Brain microvascular endothelial cell (primary cell): ENCODE measurements around the gene KIAA1217.
A peak's percentile ranks its signal among the peaks of the same experiment; 100 is the strongest.

Source experiments
- DNase-seq: peaks from one replicate; pipeline ENCODE4 v3.0.0-alpha.2; 2020
- H3K27ac ChIP-seq: fragments of 250-450 bp; sonication (Bioruptor Pico); 2 replicates; pipeline ENCODE4 v1.5.1; 2020; ENCODE audit warnings: mild to moderate bottlenecking, moderate library complexity
- H3K27me3 ChIP-seq: fragments of 250-450 bp; sonication (Bioruptor Pico); replicated peaks from 2 replicates; pipeline ENCODE4 v1.5.1; 2020; ENCODE audit warnings: mild to moderate bottlenecking
- H3K36me3 ChIP-seq: fragments of 250-450 bp; sonication (Bioruptor Pico); replicated peaks from 2 replicates; pipeline ENCODE4 v1.5.1; 2020; ENCODE audit warnings: mild to moderate bottlenecking
- H3K4me3 ChIP-seq: 2 replicates; pipeline ENCODE4 v1.5.1; 2011; ENCODE audit warnings: low read depth, mild to moderate bottlenecking, control low read depth, low read length, moderate library complexity
- CTCF ChIP-seq: IDR thresholded peaks from 2 replicates; pipeline ENCODE4 v1.5.1; 2011; ENCODE audit warnings: low read depth, mild to moderate bottlenecking, moderate library complexity, low read length, control low read depth, inconsistent platforms; ENCODE audit errors: missing control alignments
- in situ Hi-C: cut with HindIII; loops from 2 replicates; pipeline ENCODE4 v1.10.0; 2017; ENCODE audit warnings: low sequenced_read_pairs, low pct_ligation_motif_present

Gene KIAA1217

GRCh38 chr10:24463611-24464426, 254.9 kb downstream of the KIAA1217 start:
- H3K4me3 ChIP-seq, result no peak overlapping the region
- no peak for TF ChIP-seq CTCF
- peak; percentile 57 for DNase-seq
- H3K27me3 ChIP-seq, result no peaks in the 10 kb centered on the region
- H3K27ac ChIP-seq, result peak overlapping the region; percentile 92
- in situ Hi-C loops, result no loop called here
- no peaks in the 10 kb centered on the region for H3K36me3 ChIP-seq

DNA sequence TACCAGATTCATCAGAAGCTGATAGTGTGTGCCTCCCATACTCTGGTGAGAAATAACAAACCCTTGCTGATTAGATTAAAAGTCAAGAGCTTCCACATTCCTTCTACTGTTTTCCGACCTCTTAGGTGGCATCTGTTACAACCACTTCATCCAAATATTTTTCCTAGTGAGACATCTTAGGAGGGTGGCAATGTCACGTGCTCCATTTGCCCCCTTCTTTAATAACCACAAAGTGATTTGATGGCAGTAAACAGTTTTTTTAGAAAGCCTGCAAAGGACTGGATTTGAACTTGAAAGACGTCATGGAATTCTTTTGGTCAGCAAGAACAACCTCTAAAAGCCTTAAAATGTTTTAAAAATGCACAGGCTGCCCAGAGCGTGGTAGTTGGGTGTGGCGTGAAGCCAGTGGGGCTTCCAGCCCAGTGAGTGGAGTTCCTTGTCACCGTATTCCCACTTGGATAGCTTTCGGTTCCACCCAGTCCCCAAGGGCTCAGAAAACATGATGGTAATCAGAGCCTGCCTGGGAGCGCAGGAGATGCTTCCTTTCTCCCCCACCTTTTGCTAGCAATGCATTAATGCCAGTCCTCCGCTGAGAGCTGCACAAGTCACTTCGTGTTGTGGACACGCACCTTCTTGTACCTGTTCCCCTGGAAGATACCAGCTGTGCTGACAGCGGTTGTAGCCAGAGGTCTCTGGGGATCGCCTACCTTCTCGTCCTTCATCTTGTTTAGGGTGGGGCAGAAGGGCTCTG, 256.4 kb downstream of the KIAA1217 start:
- Histone ChIP-seq H3K4me3 (no peak overlapping the region), H3K27ac (peak overlapping the region; percentile 92), H3K27me3 (no peaks in the 10 kb centered on the region), H3K36me3 (no peaks in the 10 kb centered on the region)
- no peak for TF ChIP-seq CTCF
- DNase-seq, result peak; percentile 88
- in situ Hi-C loops, result no loop called here

DNA sequence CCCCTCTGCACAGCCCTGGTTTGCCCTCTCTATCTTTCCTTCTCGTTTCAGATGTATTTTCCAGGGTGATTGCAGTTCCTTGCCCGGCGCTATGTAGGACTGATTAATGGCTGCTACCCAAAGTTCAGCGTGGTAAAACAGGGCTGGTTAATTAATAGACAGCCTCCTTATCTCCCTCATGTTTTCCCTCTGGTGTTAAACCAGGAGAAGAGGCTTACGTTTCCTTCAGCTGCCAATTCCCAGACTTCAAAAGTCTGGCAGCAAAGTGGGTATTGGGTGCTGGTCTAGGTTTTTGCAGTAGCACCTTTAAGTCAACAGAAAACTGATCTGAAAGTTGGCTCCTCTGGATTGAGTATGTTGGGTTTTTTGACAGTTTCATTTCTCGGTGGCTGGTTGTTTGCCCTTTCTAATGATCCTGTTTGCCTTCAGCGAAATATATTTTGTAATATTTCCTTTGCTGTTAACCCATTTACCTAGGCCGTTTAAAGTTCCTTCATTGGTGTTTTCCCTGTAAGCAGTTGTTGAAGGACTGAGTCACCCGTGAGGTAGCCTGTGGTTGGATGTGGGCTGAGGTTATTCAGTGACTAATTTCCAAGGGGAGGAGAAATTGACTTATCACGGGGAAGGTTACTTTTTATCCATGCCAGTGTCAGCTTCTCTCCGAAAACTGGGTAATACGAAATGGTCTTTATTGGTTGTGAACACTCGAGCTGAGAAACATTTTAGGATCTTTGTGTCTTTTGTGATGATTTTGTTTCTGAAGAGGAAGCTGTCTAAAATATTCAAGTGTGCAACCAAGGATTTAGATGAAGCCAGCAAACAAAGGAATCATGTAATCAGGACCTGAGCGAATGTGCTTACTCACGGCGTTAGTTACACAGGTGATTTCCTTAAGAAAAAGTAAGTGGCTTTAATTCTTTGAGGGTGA, 257.2 kb downstream of the KIAA1217 start:
- TF ChIP-seq CTCF, result no peak
- H3K36me3 ChIP-seq, result no peaks in the 10 kb centered on the region
- H3K27ac ChIP-seq, result peak overlapping the region; percentile 92
- no peaks in the 10 kb centered on the region for H3K27me3 ChIP-seq
- in situ Hi-C loops, result no loop called here
- peak; percentile 93 for DNase-seq
- peak overlapping the region; percentile 61 for H3K4me3 ChIP-seq

- Histone ChIP-seq H3K4me3 (peak overlapping the region; percentile 61), H3K27me3 (no peaks in the 10 kb centered on the region), H3K27ac (peak overlapping the region; percentile 92), H3K36me3 (no peaks in the 10 kb centered on the region)
- no peak for DNase-seq
- in situ Hi-C loops, result no loop called here
- no peak for TF ChIP-seq CTCF
Measured at GRCh38 chr10:24467136-24467535, 258.2 kb downstream of the KIAA1217 start.

GRCh38 chr10:24467605-24468004, 258.7 kb downstream of the KIAA1217 start:
- no peak for DNase-seq
- no peak for TF ChIP-seq CTCF
- H3K27me3 ChIP-seq, result no peaks in the 10 kb centered on the region
- H3K27ac ChIP-seq, result no peak overlapping the region
- in situ Hi-C loops, result no loop called here
- no peaks in the 10 kb centered on the region for H3K36me3 ChIP-seq
- H3K4me3 ChIP-seq, result peak overlapping the region; percentile 61
